ENCODE results near the gene TMOD1. TPM values are rescaled to one million over a fixed set of nuclear protein-coding genes. Genes with fewer than 3 reads are reported as not detected.

Gene TMOD1
- polyA plus RNA-seq, 1 of the 3 experiments (the other 2 are of a cell fraction) = 0.54 TPM

DNA sequence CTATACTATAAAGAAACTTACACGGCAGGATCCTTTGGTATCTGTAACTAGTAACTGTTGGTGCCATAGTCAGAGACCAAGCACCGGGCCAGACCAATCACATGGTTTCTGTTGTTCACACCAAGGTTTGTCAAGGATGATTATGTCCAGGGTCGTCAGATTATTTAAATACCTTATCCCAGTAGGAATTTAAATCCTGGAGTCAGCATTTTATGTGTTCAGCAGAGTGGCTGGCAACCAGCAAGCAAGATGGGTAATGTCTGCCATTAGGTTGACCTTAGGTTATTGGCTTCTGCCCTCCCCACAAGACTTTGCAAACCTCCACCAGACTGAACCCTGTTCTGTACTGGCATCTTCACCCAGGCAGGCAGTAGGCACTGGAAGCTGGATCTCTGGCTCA lies 39.3 kb upstream of the TMOD1 start (continued):
- TF ChIP-seq, protein P1, sequence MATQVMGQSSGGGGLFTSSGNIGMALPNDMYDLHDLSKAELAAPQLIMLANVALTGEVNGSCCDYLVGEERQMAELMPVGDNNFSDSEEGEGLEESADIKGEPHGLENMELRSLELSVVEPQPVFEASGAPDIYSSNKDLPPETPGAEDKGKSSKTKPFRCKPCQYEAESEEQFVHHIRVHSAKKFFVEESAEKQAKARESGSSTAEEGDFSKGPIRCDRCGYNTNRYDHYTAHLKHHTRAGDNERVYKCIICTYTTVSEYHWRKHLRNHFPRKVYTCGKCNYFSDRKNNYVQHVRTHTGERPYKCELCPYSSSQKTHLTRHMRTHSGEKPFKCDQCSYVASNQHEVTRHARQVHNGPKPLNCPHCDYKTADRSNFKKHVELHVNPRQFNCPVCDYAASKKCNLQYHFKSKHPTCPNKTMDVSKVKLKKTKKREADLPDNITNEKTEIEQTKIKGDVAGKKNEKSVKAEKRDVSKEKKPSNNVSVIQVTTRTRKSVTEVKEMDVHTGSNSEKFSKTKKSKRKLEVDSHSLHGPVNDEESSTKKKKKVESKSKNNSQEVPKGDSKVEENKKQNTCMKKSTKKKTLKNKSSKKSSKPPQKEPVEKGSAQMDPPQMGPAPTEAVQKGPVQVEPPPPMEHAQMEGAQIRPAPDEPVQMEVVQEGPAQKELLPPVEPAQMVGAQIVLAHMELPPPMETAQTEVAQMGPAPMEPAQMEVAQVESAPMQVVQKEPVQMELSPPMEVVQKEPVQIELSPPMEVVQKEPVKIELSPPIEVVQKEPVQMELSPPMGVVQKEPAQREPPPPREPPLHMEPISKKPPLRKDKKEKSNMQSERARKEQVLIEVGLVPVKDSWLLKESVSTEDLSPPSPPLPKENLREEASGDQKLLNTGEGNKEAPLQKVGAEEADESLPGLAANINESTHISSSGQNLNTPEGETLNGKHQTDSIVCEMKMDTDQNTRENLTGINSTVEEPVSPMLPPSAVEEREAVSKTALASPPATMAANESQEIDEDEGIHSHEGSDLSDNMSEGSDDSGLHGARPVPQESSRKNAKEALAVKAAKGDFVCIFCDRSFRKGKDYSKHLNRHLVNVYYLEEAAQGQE (IDR thresholded peaks at IDR 0.05; ENCODE audit: low read depth, low read length) = no peak
- TF ChIP-seq RXRA (IDR thresholded peaks at IDR 0.05; ENCODE audit: borderline replicate concordance, low read depth) (no peak), IRF3 (IDR thresholded peaks at IDR 0.05; ENCODE audit: low read depth, low read length) (no peak), NRF1 (IDR thresholded peaks at IDR 0.05; ENCODE audit: low read depth, low read length) (no peak), NFIC (IDR thresholded peaks at IDR 0.05; ENCODE audit: borderline replicate concordance) (no peak)

DNA sequence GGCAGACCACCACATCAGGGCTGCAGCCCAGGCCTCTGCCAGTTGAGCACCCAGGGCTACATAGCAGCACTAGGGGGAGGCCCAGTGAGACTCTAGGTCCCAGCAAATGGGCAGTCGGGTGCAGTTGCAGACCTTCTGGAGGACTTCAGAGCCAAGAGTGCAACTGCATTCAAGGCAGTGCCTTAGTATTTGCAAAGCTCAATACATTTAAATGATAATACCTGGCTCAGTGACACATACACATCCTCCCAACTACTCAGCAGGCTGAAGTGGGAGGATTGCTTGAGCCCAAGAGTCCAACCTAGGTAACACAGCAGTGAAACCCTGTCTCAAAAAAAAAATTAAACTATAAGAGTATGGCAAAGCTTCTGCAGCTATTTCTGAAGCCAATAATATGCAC lies 38.6 kb upstream of the TMOD1 start:
- Histone ChIP-seq H3K27me3 (ENCODE audit: insufficient read depth) (no peaks in the 10 kb centered on the region), H3K9me2 (no peaks in the 10 kb centered on the region), H3F3A (replicated peaks; ENCODE audit: insufficient read depth) (no peaks in the 10 kb centered on the region), H3K9me3 (no peaks in the 10 kb centered on the region), H2AFZ (ENCODE audit: low read depth) (no peak overlapping the region), H4K20me1 (ENCODE audit: insufficient read depth) (no peaks in the 10 kb centered on the region), H3K27ac (ENCODE audit: low read depth in 2 of 2, low read length in 1 of 2) (no peak overlapping the region), H3K36me3 (replicated peaks in 1 of 2; ENCODE audit: control insufficient read depth in 1 of 2, insufficient read depth in 2 of 2, low read length in 1 of 2) (peaks cover 3 to 5% of the 10 kb centered on the region in 2 experiments), H3K4me3 (ENCODE audit: low read depth in 2 of 2, low read length in 1 of 2) (no peak overlapping the region), H3K9ac (no peak overlapping the region), H3K4me2 (no peak overlapping the region), H3K79me2 (ENCODE audit: insufficient read depth) (no peaks in the 10 kb centered on the region), H3K4me1 (ENCODE audit: control insufficient read depth in 1 of 2, insufficient read depth in 2 of 2, low read depth in 1 of 2, low read length in 1 of 2) (no peaks in the 10 kb centered on the region)
- ChIA-PET POLR2A (no interaction called here), CTCF (interaction anchor here (1.0 to 3.7 kb wide), 2 partner anchors 40 to 153 kb away, joined by 3 to 29 read pairs; no protein-coding TSS in a partner anchor)
- no peak for DNase-seq
- 100% methylated on average over 1 of the region's 1 CpG for WGBS (ENCODE audit: low lambda C conversion rate)
- TF ChIP-seq ELF1 (IDR thresholded peaks at IDR 0.05) = no peak
- TF ChIP-seq FOSL2 (IDR thresholded peaks at IDR 0.05; ENCODE audit: borderline replicate concordance, low read depth) = no peak
- no peak for TF ChIP-seq FOXM1 (IDR thresholded peaks at IDR 0.05; ENCODE audit: low read depth)
- TF ChIP-seq, protein P1 (IDR thresholded peaks at IDR 0.05; ENCODE audit: low read depth, low read length) = no peak
- no peak for TF ChIP-seq TCF12 (IDR thresholded peaks at IDR 0.05)
- TF ChIP-seq IRF3 (IDR thresholded peaks at IDR 0.05; ENCODE audit: low read depth, low read length) = no peak
- TF ChIP-seq TAF1 (IDR thresholded peaks at IDR 0.05; ENCODE audit: borderline replicate concordance, low read depth, low read length) = no peak
- TF ChIP-seq, protein P2, sequence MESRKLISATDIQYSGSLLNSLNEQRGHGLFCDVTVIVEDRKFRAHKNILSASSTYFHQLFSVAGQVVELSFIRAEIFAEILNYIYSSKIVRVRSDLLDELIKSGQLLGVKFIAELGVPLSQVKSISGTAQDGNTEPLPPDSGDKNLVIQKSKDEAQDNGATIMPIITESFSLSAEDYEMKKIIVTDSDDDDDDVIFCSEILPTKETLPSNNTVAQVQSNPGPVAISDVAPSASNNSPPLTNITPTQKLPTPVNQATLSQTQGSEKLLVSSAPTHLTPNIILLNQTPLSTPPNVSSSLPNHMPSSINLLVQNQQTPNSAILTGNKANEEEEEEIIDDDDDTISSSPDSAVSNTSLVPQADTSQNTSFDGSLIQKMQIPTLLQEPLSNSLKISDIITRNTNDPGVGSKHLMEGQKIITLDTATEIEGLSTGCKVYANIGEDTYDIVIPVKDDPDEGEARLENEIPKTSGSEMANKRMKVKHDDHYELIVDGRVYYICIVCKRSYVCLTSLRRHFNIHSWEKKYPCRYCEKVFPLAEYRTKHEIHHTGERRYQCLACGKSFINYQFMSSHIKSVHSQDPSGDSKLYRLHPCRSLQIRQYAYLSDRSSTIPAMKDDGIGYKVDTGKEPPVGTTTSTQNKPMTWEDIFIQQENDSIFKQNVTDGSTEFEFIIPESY (IDR thresholded peaks at IDR 0.05; ENCODE audit: borderline replicate concordance, low read depth) = no peak
- no peak for TF ChIP-seq USF2 (IDR thresholded peaks at IDR 0.05; ENCODE audit: borderline replicate concordance, low read depth, low read length)
- TF ChIP-seq EP300 (IDR thresholded peaks at IDR 0.05; ENCODE audit: borderline replicate concordance in 1 of 2, low read depth in 1 of 2, low read length in 1 of 2) = no peak
- TF ChIP-seq JUND (IDR thresholded peaks at IDR 0.05) = no peak
- TF ChIP-seq NFIC (IDR thresholded peaks at IDR 0.05; ENCODE audit: borderline replicate concordance) = no peak
- no peak for TF ChIP-seq NRF1 (IDR thresholded peaks at IDR 0.05; ENCODE audit: low read depth, low read length)
- no peak for TF ChIP-seq MXI1 (IDR thresholded peaks at IDR 0.05; ENCODE audit: low read depth, low read length)
- no peak for TF ChIP-seq TEAD4 (IDR thresholded peaks at IDR 0.05; ENCODE audit: borderline replicate concordance, insufficient read depth)
- TF ChIP-seq GATA2 (CRISPR knock-in tag; IDR thresholded peaks at IDR 0.05) = no peak
